ENCODE results near the gene FBXL16. TPM values are rescaled to one million over a fixed set of nuclear protein-coding genes. Genes with fewer than 3 reads are reported as not detected.
A peak's percentile ranks its signal among the peaks of the same experiment; 100 is the strongest.

FBXL16 gene
- total and polyA plus RNA-seq, 9 of the 15 experiments (the other 6 are each of a cell fraction or from before 2014, with no cell fraction given): 0.21 to 8.2 (median 1.7) TPM

GRCh38 chr16:719815-720446, 14.3 kb upstream of the FBXL16 start (continued):
- TF ChIP-seq PRDM10 (IDR thresholded peaks at IDR 0.05; ENCODE audit: partially characterized antibody): peak; percentile 89
- TF ChIP-seq KDM5B (IDR thresholded peaks at IDR 0.05; ENCODE audit: insufficient replicate concordance, low read depth, low read length): no peak
- peak; percentile 45; the same call in 1 of the 2 replicates for TF ChIP-seq ZBTB7A (IDR thresholded peaks at IDR 0.05; ENCODE audit: borderline replicate concordance, control insufficient read depth, low read depth, low read length)
- no peak for TF ChIP-seq FOXJ2 (tag; IDR thresholded peaks at IDR 0.05)
- TF ChIP-seq POU5F1 (IDR thresholded peaks at IDR 0.05; ENCODE audit: borderline replicate concordance, low read depth, low read length, partially characterized antibody): no peak
- TF ChIP-seq CTCF (IDR thresholded peaks at IDR 0.05 in 2 of 3, conservative IDR thresholded peaks at IDR 0.05 in 1 of 3; ENCODE audit: insufficient read depth in 2 of 3, low read depth in 1 of 3, low read length in 3 of 3): peak; percentile 54 to 62 (median 57)
- TF ChIP-seq THRA (IDR thresholded peaks at IDR 0.05): no peak
- TF ChIP-seq SIN3B (IDR thresholded peaks at IDR 0.05; ENCODE audit: low read depth): 0 out of 2 replicates have a peak, but pooled peaks have one; percentile 29
- TF ChIP-seq NRF1 (conservative IDR thresholded peaks at IDR 0.05 in 1 of 2, IDR thresholded peaks at IDR 0.05 in 1 of 2): 0 out of 4 replicates have a peak, but pooled peaks of 1 of the 2 experiments have one; percentile 5
- no peak for TF ChIP-seq ZBTB11 (CRISPR knock-in tag; IDR thresholded peaks at IDR 0.05)
- TF ChIP-seq POLR2A (conservative IDR thresholded peaks at IDR 0.05): peak; percentile 25; the same call in 1 of the 2 replicates
- TF ChIP-seq TAF7 (tag; IDR thresholded peaks at IDR 0.05): no peak

All from K562 (cell line).